Glomerular visceral epithelial cell (primary cell): Measurements from ENCODE around the gene KCNJ6.

Experiments
- DNase-seq: peaks from one replicate; pipeline ENCODE4 v3.0.0-alpha.2; 2016; ENCODE audit errors: extremely low spot score

KCNJ6 gene

GRCh38 chr21:37571442-37571841, 344.8 kb downstream of the KCNJ6 start:
- DNase-seq: no peak

- no peak for DNase-seq
Measured at GRCh38 chr21:37568916-37569315, 347.3 kb downstream of the KCNJ6 start.

GRCh38 chr21:37568415-37568814, 347.8 kb downstream of the KCNJ6 start:
- DNase-seq: no peak

- DNase-seq: no peak
Measured at GRCh38 chr21:37566790-37567615, 349.3 kb downstream of the KCNJ6 start.

GRCh38 chr21:37565530-37566223, 350.6 kb downstream of the KCNJ6 start:
- DNase-seq: no peak

- no peak for DNase-seq
Measured at GRCh38 chr21:37564924-37565529, 351.2 kb downstream of the KCNJ6 start.

DNA sequence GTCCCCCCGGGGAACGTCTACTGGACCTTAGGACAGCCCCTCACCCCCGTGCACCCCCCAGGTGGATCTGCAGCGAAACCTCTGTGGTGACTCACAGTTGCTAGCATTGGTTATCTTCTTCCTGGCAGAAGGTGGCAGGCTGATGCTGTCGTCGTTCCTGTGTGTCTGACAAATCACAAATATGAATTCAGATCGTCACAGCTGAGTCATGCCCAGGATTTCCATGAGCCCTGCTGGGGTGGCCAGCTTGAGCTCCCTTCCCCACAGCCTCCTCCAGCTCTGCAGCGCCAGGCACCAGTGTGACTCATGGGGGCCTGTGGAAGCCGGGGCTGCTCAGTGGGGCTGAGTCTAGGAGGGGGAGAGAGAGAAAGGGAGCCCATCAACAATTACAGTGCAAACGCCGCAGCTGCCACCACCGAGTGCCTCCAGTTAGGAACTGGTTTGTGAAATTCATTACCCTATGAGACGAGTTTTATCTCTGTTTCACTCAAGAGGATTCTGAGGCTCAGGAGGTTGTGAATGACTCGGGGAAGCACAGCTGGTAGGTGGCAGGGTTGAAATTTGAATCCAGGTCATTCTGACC, 351.8 kb downstream of the KCNJ6 start:
- DNase-seq: peak; percentile 97

- DNase-seq: peak; percentile 89
Measured at GRCh38 chr21:37563641-37564340, 352.5 kb downstream of the KCNJ6 start.

GRCh38 chr21:37562920-37563640, 353.2 kb downstream of the KCNJ6 start:
- DNase-seq: no peak

DNA sequence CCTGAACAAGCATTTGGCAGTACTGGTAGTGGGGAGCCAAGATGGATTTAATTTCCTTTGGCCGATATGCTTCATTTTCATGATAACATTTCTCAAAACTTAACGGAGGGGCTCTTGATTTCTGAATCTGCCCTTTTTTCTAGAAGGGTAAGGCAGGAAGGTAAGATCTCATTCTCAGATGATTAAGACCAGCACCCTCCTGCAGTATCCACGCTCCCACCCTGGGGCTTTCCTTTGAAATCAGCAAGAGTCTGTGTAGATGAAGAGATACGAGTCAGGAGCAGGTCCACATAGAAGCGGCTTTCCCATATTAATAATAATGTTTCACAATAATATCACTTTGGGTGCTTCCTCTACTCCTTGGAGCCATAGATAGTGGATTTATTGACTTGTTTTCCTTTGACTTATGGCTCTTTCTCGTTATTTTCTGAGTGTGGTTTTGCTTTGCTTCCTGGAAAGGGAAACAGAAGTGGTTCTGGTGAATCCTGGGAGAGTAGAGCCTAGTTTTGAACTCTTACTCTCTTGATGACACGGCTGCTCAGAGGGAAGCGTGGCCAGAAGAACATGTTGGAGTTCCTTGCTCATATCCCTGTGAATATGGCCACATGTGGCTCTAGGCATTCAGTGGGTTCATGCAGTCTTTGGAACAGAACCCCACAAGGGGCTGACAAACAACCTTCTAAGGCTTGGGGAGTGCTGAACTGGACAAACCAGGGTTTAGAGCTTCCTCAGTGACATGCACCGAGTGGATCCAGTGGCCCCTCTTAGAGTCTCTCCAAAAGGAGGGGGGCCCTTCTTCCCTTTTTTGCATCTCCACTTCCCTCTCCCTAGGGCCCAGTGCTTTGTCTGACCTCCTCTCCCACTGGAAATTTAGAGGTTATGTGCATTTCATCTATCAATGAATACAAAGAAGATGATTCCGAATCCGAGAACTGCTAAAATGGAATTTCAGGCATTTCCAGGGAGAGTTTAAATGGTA, 354.0 kb downstream of the KCNJ6 start:
- DNase-seq: no peak

DNA sequence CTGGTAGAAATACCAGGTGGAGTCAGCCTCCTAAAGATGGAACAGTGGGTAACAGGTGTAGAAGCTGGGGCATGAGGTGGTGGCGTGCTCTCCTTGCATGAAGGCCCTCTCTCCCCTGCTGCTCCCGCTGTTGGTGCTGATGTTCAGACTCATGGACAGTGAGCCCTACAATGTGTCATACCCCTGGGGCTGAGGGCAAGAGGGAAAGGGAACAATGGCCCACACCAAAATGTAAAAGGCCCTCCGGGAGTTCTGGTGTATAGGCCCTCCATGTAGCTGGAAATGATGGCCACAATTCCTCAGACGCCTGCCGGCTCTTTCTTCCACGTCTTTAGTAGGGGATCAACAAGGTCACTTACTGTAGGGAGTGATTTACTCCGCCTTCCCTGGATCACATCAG, 354.8 kb downstream of the KCNJ6 start:
- DNase-seq: no peak

GRCh38 chr21:37560385-37560784, 355.9 kb downstream of the KCNJ6 start:
- DNase-seq: no peak

GRCh38 chr21:37558676-37559211, 357.5 kb downstream of the KCNJ6 start:
- DNase-seq: no peak
